Stimulated activated CD4-positive, alpha-beta T cell treated with anti-CD3 and anti-CD28 coated beads, Interleukin-1b, Interleukin-23, amount 100 ng/mL, for 4 hours (primary cell): ENCODE results near the gene RASGRP2.
A peak's percentile ranks its signal among the peaks of the same experiment; 100 is the strongest.

Experiments
- DNase-seq, 2 donors: peaks; one replicate each; pipeline ENCODE4 v3.0.0-alpha.2; 2020; ENCODE audit warnings: low read depth in 2 of 2

Gene RASGRP2

GRCh38 chr11:64743591-64744543 is at the start of gene RASGRP2:
Gene RASGRP2 (minus strand): TSS chr11:64744142. CDS start chr11:64742866, 1,276 bp downstream.
- peak; percentile 69 to 70 for DNase-seq

- DNase-seq: no peak
These were observed 48.5 kb upstream of the RASGRP2 start for GRCh38 chr11:64792482-64792881.

DNA sequence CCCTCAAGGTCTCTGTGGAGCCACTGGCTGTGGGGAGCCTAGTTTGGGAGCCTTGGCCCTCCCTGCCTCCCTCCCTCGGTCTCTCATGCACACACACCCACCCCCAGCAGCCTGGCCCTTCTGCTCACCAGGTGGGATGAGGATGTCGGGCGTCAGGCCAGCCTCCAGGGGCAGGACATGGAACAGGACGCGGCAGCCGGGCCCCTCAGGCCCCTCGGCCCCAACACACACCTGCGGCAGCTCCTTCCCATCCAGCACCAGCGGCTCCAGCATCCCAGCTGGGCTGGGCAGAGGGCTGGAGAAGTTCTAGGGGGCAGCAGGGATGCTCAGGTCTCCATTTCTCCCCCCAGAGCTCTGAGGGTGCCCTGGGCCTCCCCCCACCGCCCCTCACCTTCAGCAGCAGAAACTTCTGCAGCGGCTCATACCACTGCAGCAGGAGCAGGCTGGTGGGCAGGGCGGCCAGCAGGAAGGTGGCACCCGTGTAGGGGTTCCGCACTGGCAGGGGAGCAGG is 47.9 kb upstream of the RASGRP2 start:
- no peak for DNase-seq

DNA sequence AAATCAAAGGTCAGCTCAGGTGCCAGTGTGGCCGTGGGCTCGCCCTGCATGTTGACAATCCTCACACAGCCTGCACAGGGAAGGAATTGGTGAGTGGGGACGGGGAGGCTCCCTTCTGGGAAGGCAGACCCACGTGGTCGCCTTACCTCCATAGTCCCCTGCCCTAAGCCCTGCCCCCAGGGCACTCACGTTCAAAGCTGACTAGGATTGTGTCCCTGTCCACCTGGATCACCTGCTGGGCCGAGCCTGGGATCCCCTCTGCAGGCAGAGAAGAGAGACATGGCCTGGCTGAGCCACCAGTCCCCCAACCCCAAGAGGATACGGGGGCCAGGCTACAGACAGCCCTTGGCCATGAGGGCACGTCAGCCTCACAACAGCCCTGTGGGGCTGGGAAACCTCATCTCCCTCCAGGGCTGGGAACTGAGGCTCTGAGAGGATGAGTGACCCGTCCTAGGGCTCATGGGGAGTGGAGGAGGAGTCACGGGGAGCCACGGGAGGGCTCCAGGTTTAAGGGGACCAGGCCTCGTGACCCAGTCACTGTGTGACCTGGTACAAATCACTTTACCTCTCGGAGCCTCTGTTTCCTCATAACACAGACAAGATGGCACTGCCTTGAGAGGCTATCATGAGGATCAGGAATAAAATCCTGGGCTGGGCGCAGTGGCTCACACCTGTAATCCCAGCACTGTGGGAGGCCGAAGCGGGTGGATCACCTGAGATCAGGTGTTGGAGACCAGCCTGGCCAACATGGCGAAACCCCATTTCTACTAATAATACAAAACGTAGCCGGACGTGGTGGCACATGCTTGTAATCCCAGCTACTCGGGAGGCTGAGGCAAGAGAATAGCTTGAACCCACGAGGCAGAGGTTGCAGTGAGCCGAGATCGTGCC is 46.5 kb upstream of the RASGRP2 start:
- no peak for DNase-seq

- DNase-seq: no peak
These were observed 45.6 kb upstream of the RASGRP2 start for GRCh38 chr11:64789331-64790204.

GRCh38 chr11:64788321-64789215 is 44.6 kb upstream of the RASGRP2 start:
- no peak for DNase-seq

DNA sequence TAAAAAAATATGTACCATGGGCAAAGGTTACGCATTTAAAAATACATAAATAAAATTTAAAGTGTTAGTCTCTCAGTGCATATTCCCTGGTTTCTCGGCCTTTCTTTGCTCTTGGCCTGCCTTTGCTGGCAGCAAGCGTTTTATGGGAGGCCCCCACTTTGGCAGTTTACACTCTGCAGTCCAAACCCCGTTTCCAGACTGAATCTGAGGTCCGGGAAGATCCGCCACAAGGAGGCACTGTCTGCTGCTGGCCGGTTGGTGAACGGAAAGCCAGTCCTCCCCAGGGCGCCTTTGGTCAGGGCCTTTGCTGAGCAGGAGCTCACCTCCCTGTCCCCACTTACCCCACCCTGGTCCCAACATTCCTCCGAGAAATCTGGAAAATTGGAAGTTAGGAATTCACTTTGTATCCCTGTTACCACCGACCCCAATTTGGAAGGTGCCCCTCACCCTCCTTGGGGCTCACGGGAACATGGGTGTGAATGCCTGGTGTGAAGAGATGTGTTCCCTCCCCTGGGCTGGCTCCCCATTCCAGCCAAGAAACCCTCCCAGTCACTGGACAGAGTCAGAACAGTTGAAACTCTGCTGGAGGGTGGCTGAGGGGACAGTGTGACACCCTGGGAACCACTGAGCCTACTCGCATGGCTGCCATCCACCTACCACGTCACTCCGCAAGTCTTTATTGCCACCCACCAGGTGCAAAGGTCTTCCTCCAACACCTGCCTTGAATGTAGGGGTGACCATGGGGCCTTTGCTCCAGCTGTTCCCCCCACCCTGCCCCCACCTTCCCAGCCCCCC is 43.8 kb upstream of the RASGRP2 start:
- DNase-seq: peak; percentile 40 to 48

DNA sequence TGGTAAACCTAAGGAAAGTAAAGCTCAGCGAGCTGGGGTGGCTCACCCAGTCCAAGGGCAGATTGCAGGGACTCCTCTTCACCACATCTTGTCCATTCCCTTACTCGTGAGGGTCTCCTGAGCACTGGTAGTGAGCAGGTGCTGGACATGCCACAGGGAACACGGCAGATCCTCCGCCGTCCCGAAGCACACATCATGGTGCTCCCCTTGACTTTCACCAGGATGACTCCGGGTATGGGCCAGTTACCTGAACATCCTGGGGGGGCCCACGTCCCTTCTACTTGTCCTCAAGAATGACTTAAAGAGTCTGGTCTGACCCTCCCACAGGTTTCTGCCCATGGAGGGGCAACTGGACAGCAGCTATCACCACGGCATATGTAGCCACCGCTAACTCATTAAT is 42.4 kb upstream of the RASGRP2 start:
- DNase-seq: no peak

- DNase-seq: no peak
These were observed 41.1 kb upstream of the RASGRP2 start for GRCh38 chr11:64784813-64785581.

DNA sequence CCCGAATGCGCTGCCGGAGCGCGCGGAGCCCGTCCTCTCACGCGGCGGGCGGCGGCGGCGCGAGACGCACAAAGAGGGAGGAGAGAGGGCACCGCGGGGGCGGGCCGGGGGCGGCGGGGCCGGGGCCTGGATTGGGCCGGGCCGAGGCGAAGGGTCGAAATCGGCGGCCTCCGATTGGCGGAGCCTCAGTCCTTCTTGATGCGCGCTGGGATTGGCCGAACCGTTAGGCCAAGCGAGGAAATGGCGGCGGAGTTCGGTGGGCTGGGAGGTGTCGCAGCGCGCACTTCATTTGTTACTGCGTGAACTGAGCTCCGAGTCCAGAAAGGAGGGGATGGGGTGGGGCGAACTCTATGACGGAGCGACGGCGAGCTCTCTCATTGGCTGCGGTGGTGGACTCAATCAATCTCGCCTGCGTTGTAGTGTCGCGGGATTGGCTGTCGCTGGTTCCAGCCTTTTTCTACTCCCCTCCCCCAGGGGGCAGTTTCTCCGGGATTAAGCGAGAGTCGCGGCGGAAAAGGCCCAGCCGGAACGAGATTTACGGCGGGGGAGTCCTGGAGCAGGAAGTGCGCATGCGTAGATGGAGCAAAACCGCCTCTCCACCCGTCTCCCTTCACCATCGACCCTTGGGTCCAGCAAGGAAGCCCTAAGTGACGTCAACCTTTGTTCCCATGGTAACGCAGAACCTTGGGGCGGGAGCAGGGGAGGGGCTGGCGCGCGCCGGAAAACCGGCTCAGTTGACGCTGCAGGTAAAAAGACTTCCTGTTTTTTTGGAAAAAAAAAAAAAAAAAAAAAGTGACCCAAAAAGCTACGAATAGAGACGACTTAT is 34.7 kb upstream of the RASGRP2 start, which contains the start of gene SF1:
Gene SF1 (minus strand): TSS at position 70 of the 826 bp plus-strand sequence. CDS start 150 bp downstream, outside the sequence.
- DNase-seq: peak; percentile 95 to 98

- no peak for DNase-seq
These were observed 34.2 kb upstream of the RASGRP2 start for GRCh38 chr11:64778223-64778472.

DNA sequence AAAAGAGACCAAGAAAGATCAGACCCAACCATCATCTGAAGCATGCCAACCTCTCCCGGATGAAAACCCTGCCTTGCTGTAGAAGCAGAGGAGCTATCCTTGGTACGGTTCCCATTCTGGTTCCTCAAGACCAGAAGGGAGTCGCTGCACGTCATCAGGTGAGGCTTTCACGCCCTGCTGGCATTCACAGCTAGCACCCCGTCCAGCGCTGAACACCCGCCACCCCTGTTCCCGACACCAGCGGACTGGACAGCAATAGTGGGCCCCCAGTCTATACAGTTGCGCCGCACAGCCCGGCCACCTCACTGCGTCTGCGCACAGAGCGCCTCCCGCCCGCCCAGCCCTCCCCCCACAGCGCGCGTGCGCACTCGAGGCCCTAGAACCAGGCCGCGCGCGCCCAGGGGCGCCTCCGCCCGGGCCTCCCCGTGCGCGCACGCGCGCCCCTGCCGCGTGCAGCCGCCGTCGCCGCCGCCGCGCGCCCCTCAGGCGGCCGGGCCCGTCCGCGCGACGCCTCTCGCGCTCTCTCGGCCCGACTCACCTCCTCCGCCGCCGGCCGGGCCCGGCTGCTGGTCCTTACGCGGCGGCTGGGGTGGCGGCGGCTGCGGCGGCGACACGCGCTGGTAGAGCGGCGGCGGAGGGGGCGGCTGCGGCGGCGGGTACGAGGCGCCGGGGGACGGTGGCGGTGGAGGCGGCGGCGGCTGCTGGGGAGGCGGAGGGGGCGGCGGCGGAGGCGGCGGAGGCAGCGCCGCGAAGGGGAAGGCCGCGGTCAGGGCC is 33.7 kb upstream of the RASGRP2 start:
- peak; percentile 77 to 79 for DNase-seq

GRCh38 chr11:64776875-64777274 is 32.9 kb upstream of the RASGRP2 start:
- DNase-seq: no peak

GRCh38 chr11:64776425-64776824 is 32.5 kb upstream of the RASGRP2 start:
- no peak for DNase-seq

- DNase-seq: no peak
These were observed 30.2 kb upstream of the RASGRP2 start for GRCh38 chr11:64774144-64774543.

DNA sequence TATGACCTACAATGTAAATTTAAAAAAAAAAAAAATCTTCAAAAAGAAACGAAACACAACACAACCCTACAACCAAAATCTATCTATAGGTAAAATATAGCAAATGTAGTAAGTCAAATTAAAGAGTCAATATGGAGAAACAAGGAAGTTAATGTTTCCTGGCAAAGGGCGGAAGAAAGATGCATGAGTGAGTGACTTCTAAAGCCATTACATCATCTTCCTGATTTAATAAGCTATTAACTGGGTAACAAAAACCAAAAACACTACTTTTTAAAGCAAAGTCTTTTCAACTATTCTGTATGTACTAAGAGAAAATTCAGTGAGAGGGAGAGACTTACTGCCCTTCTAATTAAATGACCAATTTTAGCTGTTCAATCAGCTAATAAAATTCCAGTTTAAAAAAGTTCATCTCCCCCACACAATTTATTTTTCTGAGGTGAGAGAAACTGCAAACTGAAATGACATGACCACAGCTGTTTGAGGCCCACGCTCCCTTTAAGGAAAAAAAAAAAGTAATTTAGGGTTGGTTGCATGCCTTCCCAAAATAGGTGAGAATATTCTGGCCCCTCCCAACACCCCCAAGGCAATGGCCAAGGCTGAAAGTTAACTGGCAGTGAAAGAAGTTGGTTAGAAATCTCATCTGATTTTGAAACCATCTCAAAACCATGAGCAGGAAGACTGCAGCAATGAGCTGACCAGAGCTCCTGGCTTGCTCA is 28.5 kb upstream of the RASGRP2 start:
- no peak for DNase-seq
